ENCODE data around the gene APOL2.

The APOL2 gene

DNA sequence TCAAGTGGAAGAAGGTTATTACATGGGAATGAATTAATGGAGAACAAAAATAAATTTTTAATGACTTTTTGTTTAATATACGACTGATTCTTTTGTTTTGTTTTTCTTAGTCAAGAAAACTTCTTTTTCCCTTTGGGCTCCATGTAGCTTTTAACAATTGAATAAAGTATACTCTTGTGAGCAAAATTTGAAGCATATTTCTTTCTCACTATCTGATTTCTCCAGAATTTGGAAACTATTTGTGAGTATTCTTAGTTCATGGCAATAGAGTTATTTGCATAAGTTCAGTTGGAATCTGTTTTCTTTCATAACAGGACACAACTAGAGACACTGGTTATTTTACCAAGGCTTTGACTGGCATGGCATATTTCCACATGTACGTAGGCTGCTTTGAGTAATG, 9.8 kb upstream of the APOL2 start:
- no peak overlapping the region for H3K4me3 ChIP-seq (ENCODE audit: low read depth, low read length)
- TF ChIP-seq, protein P1, sequence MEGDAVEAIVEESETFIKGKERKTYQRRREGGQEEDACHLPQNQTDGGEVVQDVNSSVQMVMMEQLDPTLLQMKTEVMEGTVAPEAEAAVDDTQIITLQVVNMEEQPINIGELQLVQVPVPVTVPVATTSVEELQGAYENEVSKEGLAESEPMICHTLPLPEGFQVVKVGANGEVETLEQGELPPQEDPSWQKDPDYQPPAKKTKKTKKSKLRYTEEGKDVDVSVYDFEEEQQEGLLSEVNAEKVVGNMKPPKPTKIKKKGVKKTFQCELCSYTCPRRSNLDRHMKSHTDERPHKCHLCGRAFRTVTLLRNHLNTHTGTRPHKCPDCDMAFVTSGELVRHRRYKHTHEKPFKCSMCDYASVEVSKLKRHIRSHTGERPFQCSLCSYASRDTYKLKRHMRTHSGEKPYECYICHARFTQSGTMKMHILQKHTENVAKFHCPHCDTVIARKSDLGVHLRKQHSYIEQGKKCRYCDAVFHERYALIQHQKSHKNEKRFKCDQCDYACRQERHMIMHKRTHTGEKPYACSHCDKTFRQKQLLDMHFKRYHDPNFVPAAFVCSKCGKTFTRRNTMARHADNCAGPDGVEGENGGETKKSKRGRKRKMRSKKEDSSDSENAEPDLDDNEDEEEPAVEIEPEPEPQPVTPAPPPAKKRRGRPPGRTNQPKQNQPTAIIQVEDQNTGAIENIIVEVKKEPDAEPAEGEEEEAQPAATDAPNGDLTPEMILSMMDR (IDR thresholded peaks at IDR 0.05; ENCODE audit: borderline replicate concordance, insufficient read depth, low read depth, low read length): no peak

DNA sequence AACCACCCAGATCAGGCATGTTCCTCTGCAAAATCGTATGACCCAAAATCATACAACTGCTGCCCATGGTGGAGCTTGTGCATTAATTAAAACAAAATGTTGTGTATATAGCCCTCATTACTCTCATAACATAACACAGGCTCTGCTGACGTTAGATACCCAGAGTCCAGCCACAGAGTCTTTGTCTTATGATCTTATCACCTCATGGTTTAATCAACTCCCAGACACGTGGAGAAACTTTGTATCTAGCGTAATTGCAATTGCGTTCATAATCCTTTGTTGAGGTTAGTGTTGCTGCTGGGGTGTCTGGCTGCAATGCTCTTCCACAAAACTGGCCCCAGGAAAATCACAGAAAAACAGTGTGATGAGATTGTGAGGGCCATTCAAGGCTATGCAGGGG, 8.6 kb upstream of the APOL2 start:
- TF ChIP-seq, protein P1 (IDR thresholded peaks at IDR 0.05; ENCODE audit: borderline replicate concordance, insufficient read depth, low read depth, low read length): no peak
- no peak overlapping the region for H3K4me3 ChIP-seq (ENCODE audit: low read depth, low read length)

DNA sequence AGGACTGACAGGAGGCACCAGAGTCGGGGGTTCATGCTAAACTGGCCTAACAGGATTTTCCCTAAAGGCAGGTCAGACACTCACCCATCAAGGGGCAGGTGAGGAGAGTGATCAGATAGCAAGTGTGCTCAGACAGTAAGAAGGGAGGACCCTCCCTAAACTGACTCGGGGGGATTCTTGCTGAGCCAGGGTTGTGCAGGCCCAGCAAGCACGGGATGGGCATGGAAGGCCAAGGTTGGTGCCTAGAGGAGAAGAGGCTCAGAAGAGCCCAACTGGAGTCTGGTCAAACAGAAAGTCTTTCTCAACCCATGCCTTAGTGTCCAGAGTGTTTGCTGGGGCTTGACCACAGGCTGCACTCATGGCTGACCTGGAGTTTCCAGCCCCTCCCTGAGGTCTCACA, 7.4 kb upstream of the APOL2 start:
- TF ChIP-seq, protein P1 (IDR thresholded peaks at IDR 0.05; ENCODE audit: borderline replicate concordance, insufficient read depth, low read depth, low read length): no peak
- H3K4me3 ChIP-seq (ENCODE audit: low read depth, low read length): no peak overlapping the region

DNA sequence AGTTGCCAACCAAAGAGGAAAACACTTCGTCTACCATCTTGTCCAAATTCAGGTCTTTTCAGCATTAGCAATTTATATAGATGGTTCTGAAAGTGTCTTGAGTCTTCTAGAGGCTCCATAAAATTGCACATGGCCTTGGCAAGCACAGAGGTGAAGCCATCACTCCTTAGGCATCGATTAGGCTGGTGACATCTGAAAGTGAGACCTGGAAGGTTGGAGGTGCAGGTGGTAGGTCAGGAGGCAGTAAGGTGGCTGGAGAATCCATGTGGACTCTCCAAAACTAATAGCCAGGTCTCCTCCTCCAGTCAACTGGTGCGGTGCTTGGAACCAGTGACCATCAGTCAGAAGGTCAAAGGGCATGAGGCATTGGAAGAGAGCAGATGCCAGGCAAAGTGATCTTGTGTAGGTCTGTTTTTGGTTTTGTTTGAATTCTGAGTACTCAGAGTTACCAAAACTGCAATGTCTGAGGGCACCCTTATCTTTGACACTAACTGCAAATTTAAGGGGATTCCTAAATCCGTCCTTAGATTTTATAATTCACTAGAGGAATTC, 6.6 kb upstream of the APOL2 start:
- H3K4me3 ChIP-seq (ENCODE audit: low read depth, low read length): no peak overlapping the region
- TF ChIP-seq, protein P1 (IDR thresholded peaks at IDR 0.05; ENCODE audit: borderline replicate concordance, insufficient read depth, low read depth, low read length): no peak

DNA sequence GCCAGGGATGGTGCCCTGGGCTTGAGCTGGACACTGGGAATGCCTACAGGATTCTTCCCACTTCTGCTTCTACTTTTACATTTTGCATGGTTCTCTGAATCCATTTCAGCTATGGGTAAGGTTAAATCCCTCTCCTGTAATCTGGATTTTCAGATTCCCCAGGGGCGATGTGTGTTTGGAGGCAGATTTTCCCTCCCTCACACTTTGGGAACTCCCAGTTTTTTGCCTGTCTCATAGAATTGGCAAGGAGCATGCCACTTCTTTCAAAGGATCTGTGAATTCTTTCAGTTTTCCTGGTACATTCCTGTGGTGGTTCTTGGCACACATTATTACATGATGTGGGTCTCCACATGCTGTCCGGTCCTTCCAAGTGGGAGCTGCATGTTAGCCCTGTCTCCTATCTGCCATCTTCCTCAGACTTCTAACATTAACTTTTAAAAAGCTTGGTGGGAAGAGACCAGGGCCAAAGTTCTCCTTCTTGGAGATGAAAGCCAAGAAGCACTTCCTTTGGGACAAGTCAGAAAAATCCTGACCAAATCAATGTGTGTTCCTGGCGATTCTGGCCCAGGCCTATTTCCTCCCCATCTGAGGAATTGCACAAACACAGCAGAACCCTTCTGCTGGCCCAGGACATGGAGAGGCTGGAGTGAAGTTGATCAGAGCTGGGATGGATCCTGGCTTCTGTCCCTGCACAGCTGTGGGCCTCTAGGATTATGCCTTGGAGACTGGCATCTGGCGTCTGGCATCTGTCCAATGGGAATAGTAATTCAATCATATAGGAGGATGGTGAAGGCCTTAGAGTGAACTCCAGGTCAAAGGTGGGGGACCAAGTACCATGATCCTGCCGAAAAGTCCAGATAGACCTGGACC, 5.4 kb upstream of the APOL2 start:
- TF ChIP-seq, protein P1 (IDR thresholded peaks at IDR 0.05; ENCODE audit: borderline replicate concordance, insufficient read depth, low read depth, low read length): no peak
- no peak overlapping the region for H3K4me3 ChIP-seq (ENCODE audit: low read depth, low read length)

DNA sequence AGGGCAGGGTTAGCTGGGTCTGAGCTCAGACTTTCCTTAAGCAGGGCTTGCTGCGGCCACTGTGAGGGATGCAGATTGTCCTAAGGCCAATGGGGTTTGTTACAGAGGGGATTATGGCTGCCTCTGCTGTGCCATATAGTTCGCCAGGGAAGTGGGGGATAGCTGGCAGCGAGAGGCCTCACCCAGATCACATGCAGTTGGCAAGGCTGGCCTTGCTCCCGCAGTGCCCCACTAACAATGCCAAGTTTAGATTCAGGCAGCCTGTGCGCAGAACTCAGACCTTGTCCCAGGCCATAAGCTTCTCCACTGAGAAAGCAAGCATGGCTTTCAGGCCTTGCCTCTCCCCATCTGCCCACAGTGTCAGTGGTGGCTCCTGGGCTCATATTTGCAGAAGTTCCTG, 4.7 kb upstream of the APOL2 start:
- TF ChIP-seq, protein P1 (IDR thresholded peaks at IDR 0.05; ENCODE audit: borderline replicate concordance, insufficient read depth, low read depth, low read length): no peak

DNA sequence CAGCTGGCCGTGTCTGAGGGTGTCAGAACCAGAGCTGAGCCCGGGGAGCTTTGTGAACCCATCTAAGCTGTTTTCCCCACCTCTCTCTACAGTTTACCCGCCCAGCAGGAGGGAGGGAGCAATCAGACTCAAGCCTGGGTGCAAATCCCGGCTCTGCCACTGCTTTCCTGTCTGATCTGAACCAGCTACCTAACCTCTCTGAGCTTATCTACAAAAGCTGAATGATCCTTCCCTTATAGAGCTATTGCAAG, 252 bp downstream of the APOL2 start:
- TF ChIP-seq, protein P1 (IDR thresholded peaks at IDR 0.05; ENCODE audit: borderline replicate concordance, insufficient read depth, low read depth, low read length): no peak
- peak overlapping the region; percentile 66 for H3K4me3 ChIP-seq (ENCODE audit: low read depth, low read length)

More for the DNA sequence above, 4.7 kb upstream of the APOL2 start:
- no peak overlapping the region for H3K4me3 ChIP-seq (ENCODE audit: low read depth, low read length)

All from GM12875 (cell line).